Osteocyte (in vitro differentiated cells): ENCODE data around the gene SLC23A1. TPM values are rescaled to one million over a fixed set of nuclear protein-coding genes. Genes with fewer than 3 reads are reported as not detected.

Source experiments
- DNase-seq: peaks from one replicate; pipeline ENCODE4 v3.0.0; 2021; ENCODE audit warnings: mixed read lengths; ENCODE audit not compliant: unreplicated experiment; ENCODE audit errors: extremely low spot score
- H3K27ac Mint-ChIP-seq: one replicate; pipeline ENCODE4 v1.8.0; 2021; ENCODE audit warnings: mild to moderate bottlenecking, mixed read lengths; ENCODE audit not compliant: unreplicated experiment
- H3K27me3 Mint-ChIP-seq: one replicate; pipeline ENCODE4 v1.8.0; 2021; ENCODE audit warnings: mixed read lengths; ENCODE audit not compliant: unreplicated experiment
- H3K36me3 Mint-ChIP-seq: one replicate; pipeline ENCODE4 v1.8.0; 2021; ENCODE audit warnings: mixed read lengths; ENCODE audit not compliant: unreplicated experiment
- H3K4me1 Mint-ChIP-seq: one replicate; pipeline ENCODE4 v1.8.0; 2021; ENCODE audit warnings: mixed read lengths; ENCODE audit not compliant: unreplicated experiment
- H3K4me3 Mint-ChIP-seq: one replicate; pipeline ENCODE4 v1.8.0; 2021; ENCODE audit warnings: mild to moderate bottlenecking, moderate library complexity, mixed read lengths; ENCODE audit not compliant: unreplicated experiment
- H3K9me3 Mint-ChIP-seq: one replicate; pipeline ENCODE4 v1.8.0; 2021; ENCODE audit warnings: mixed read lengths; ENCODE audit not compliant: unreplicated experiment
- total RNA-seq: library from RNA; stranded (reverse); gene quantifications from 2 replicates; pipeline ENCODE4 v1.2.1, GENCODE V29; 2021
- TF ChIP-seq, protein P1 (sequence below): fragments of 200-600 bp; sonication (generic); IDR thresholded peaks from 2 replicates; pipeline ENCODE4 v1.5.0; 2021; ENCODE audit warnings: antibody characterized with exemption, mild to moderate bottlenecking, moderate library complexity

The SLC23A1 gene
- total RNA-seq, 1 donor from 2014 or later, result not detected

DNA sequence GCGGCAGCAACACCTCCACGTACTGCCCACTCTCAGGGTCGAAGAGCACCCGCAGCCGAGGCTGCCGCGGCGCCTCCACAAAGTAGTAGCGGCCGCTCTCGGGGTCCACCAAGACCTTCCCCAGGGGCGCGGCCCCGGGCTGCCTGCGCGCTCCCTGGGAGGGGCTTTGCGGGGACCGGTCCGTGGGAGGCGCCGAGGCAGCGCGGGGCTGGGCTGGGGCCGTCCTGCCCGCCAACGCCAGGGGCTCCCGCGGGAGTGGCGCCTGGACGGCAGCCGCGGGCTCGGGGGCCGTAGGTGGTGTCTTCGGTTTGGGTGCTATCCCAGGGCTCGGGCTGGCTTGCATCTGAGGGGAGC, 9.2 kb upstream of the SLC23A1 start:
- no peaks in the 10 kb centered on the region for H3K27me3 Mint-ChIP-seq
- TF ChIP-seq, protein P1, sequence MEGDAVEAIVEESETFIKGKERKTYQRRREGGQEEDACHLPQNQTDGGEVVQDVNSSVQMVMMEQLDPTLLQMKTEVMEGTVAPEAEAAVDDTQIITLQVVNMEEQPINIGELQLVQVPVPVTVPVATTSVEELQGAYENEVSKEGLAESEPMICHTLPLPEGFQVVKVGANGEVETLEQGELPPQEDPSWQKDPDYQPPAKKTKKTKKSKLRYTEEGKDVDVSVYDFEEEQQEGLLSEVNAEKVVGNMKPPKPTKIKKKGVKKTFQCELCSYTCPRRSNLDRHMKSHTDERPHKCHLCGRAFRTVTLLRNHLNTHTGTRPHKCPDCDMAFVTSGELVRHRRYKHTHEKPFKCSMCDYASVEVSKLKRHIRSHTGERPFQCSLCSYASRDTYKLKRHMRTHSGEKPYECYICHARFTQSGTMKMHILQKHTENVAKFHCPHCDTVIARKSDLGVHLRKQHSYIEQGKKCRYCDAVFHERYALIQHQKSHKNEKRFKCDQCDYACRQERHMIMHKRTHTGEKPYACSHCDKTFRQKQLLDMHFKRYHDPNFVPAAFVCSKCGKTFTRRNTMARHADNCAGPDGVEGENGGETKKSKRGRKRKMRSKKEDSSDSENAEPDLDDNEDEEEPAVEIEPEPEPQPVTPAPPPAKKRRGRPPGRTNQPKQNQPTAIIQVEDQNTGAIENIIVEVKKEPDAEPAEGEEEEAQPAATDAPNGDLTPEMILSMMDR, result no peak
- H3K36me3 Mint-ChIP-seq, result no peaks in the 10 kb centered on the region
- no peak overlapping the region for H3K4me3 Mint-ChIP-seq
- peaks cover 29% of the 10 kb centered on the region for H3K4me1 Mint-ChIP-seq
- no peak for DNase-seq
- no peaks in the 10 kb centered on the region for H3K9me3 Mint-ChIP-seq
- no peak overlapping the region for H3K27ac Mint-ChIP-seq

DNA sequence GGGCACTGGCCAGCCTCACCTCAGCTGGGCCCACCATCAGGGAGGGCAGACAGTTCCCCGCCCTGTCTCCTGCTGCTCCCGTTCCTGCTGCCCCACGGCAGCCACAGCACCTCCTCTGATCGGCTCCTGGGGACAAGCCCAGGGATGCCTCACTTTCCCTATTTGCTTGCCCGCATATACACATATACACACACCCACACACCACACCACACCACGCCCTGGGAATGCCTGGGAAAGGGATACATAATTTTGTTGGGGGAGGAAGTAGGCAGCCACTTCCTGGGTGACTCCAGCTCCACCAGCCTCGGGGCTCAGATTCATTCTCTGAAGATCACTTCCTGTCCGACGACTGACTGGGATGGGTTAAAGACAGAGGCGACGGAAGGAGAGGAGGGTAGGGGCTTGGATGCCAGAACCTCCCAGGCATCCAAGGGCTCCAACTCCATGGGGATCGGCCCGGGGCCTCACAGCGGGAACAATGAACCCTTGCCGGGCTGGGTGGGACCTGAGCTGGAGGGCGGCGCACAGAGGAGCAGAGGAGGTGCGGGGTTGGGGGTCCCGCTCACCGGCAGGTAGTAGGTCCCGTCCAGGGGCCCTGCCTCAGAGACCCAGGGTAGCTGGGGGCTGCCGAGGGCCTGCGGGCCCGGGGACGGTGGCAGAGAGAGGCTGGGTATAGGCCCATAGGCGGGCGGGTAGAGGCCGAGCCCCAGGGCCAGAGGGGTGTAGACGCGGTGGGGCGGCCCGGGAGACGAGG, 8.7 kb upstream of the SLC23A1 start:
- TF ChIP-seq, protein P1, result no peak
- H3K4me3 Mint-ChIP-seq, result peak overlapping the region; percentile 61
- DNase-seq, result no peak
- peaks cover 29% of the 10 kb centered on the region for H3K4me1 Mint-ChIP-seq
- H3K36me3 Mint-ChIP-seq, result no peaks in the 10 kb centered on the region
- H3K27me3 Mint-ChIP-seq, result no peaks in the 10 kb centered on the region
- peak overlapping the region; percentile 72 for H3K27ac Mint-ChIP-seq
- no peaks in the 10 kb centered on the region for H3K9me3 Mint-ChIP-seq

DNA sequence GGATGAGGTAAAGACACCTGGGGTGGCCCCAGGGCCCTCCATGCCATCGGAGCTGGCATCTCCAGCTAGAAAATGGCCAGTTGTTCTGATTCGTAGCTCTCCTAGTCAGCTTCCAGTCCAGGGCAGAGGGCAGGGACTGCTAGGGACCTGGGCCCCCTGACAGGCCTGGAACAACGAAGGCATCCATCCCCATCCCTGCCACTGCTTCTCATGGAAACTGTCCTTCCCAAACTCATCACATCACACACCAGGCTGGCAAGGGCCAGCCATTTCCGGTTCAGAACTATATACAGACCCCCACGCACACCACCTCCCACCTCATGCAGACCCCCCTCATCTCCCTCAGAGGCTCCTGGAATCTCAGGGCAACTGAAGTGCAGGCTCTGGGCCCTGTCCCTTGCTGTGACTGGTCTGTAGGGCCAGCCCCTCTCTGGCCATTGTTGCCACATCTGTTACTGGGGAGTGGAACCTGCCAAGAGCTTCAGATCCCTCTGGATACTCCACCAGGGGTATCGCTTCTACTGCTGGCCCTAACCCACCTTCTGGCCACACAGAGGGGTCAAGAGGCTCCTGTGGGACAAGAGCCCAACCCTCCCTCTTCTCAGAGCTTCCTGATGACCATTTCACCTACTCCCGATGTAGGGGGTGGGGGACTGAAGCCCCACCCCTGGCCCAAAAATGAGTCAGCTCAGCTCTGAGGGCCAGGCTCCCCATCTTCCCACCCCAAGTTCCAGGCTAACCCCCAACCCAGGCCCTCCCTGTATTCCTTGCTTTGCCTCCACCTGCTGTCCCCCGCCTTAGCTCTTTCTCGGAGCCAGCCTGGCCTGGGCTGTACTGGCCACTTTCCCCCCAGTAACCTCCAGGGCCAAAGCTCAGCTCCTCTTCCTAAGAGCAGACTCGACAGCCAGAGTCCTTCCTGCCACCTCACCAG, 7.8 kb upstream of the SLC23A1 start:
- no peak overlapping the region for H3K4me3 Mint-ChIP-seq
- TF ChIP-seq, protein P1, result no peak
- peaks cover 26% of the 10 kb centered on the region for H3K4me1 Mint-ChIP-seq
- H3K27ac Mint-ChIP-seq, result peak overlapping the region; percentile 72
- no peaks in the 10 kb centered on the region for H3K36me3 Mint-ChIP-seq
- no peaks in the 10 kb centered on the region for H3K27me3 Mint-ChIP-seq
- H3K9me3 Mint-ChIP-seq, result no peaks in the 10 kb centered on the region
- DNase-seq, result no peak

DNA sequence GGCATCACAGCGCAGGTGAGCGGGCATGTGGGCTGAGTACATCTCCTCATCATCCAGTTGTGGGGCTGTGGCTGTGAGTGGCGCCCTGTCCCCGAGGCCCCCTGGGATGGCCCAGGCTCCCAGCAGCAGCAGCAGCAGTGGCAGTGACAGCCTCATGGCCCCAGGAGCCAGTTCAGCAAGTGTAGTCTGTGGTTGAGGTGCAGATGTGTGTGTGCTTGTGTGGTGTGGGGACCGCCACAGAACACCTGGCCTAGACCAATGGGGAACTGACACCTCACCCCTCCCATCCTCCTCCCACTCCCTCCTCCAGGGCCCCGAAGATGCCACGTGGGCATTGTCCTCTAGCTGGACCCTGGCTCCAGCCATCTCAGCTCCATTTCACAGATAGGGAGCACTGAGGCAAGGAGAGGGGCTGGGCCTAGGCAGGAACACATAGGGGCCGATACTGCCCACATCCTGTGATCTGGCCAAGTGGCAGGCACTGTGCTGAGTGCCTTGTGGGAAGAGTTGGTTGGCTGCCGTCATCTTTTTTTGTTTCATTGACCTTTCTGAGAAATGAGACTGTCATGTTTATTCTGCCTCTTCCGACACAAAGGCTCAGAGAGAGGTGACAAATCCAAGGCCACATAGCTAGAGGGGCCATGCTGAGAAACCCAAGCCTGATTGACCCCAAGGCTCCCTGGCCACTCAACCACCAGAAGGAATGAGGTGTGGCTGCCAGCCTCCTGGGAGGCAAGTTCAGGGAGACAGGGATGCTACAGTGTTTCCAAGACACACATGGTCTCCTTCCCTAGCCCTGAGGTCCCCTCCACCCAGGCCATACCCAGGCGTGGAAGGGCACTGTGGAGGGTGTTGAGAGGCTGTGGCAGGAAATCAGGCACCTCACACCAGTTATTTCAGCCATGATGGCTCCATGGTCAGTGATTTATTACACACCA, 6.9 kb upstream of the SLC23A1 start, which contains the start of gene MZB1:
Gene MZB1, minus strand, starts transcription at position 213 of the 938 bp plus-strand sequence. Its CDS starts 57 bp downstream, at position 156.
- H3K4me1 Mint-ChIP-seq, result peaks cover 30% of the 10 kb centered on the region
- no peak for DNase-seq
- no peaks in the 10 kb centered on the region for H3K9me3 Mint-ChIP-seq
- no peak within 1 kb of the TSS for H3K4me3 Mint-ChIP-seq
- no peak within 1 kb of the TSS for H3K27ac Mint-ChIP-seq
- no peaks in the 10 kb centered on the region for H3K27me3 Mint-ChIP-seq
- no peaks in the 10 kb centered on the region for H3K36me3 Mint-ChIP-seq
- TF ChIP-seq, protein P1, result no peak
